GM23338 (cell line): ENCODE results near the gene CLCNKA. TPM values are rescaled to one million over a fixed set of nuclear protein-coding genes. Genes with fewer than 3 reads are reported as not detected.

Experiments
- ATAC-seq: fragments of 200-7000 bp; cut with Tn5 transposase; 3 replicates; pipeline ENCODE4 v1.9.1; 2020
- DNase-seq: peaks from one replicate; pipeline ENCODE4 v3.0.0-alpha.2; 2015; ENCODE audit warnings: low spot score
- H2AFZ ChIP-seq: fragments of 200-600 bp; sonication (generic); 2 replicates; pipeline ENCODE4 v1.8.0; 2016; ENCODE audit warnings: antibody characterized with exemption, mild to moderate bottlenecking, moderate library complexity
- H3F3A ChIP-seq: fragments of 200-600 bp; sonication (generic); replicated peaks from 2 replicates; pipeline ENCODE4 v1.8.0; 2017; ENCODE audit warnings: antibody characterized with exemption, mixed run types, low read depth
- H3K27ac ChIP-seq: fragments of 200-600 bp; sonication (generic); 2 replicates; pipeline ENCODE4 v1.6.1; 2016; ENCODE audit warnings: low read depth
- H3K27me3 ChIP-seq: fragments of 200-600 bp; sonication (generic); 2 replicates; pipeline ENCODE4 v1.8.0; 2016; ENCODE audit warnings: mild to moderate bottlenecking, mixed run types, moderate library complexity; ENCODE audit not compliant: insufficient read depth
- H3K36me3 ChIP-seq: fragments of 200-600 bp; sonication (generic); 2 replicates; pipeline ENCODE4 v1.8.0; 2016; ENCODE audit warnings: mild to moderate bottlenecking; ENCODE audit not compliant: insufficient read depth
- H3K4me1 ChIP-seq: fragments of 200-600 bp; sonication (generic); 2 replicates; pipeline ENCODE4 v1.8.0; 2016; ENCODE audit warnings: mild to moderate bottlenecking, moderate library complexity; ENCODE audit not compliant: insufficient read depth
- H3K4me2 ChIP-seq: fragments of 200-600 bp; sonication (generic); 2 replicates; pipeline ENCODE4 v1.7.1; 2017; ENCODE audit warnings: mixed run types
- H3K4me3 ChIP-seq: fragments of 200-600 bp; sonication (generic); 2 replicates; pipeline ENCODE4 v1.6.1; 2016; ENCODE audit warnings: mixed run types
- H3K79me2 ChIP-seq: fragments of 200-600 bp; sonication (generic); replicated peaks from 2 replicates; pipeline ENCODE4 v1.8.0; 2017; ENCODE audit warnings: mild to moderate bottlenecking; ENCODE audit not compliant: insufficient read depth
- H3K9me2 ChIP-seq: fragments of 200-600 bp; sonication (generic); 2 replicates; pipeline ENCODE4 v1.8.0; 2017; ENCODE audit not compliant: insufficient read depth
- H4K20me1 ChIP-seq: fragments of 200-600 bp; sonication (generic); replicated peaks from 2 replicates; pipeline ENCODE4 v1.8.0; 2017; ENCODE audit warnings: mild to moderate bottlenecking; ENCODE audit not compliant: insufficient read depth
- H3K27ac Mint-ChIP-seq: 2 replicates; pipeline ENCODE4 v1.8.0; 2020; ENCODE audit warnings: inconsistent platforms, mild to moderate bottlenecking, moderate library complexity, mixed read lengths
- H3K27me3 Mint-ChIP-seq: 3 replicates; pipeline ENCODE4 v1.8.0; 2022; ENCODE audit warnings: low read depth, mild to moderate bottlenecking, moderate library complexity, mixed read lengths, inconsistent platforms; ENCODE audit not compliant: insufficient read depth, poor library complexity
- H3K36me3 Mint-ChIP-seq: 3 replicates; pipeline ENCODE4 v1.8.0; 2021; ENCODE audit warnings: low read depth, mild to moderate bottlenecking, inconsistent platforms, moderate library complexity, mixed read lengths
- H3K4me1 Mint-ChIP-seq: 3 replicates; pipeline ENCODE4 v1.8.0; 2020; ENCODE audit warnings: mild to moderate bottlenecking, inconsistent platforms, mixed read lengths
- H3K4me3 Mint-ChIP-seq: 3 replicates; pipeline ENCODE4 v1.8.0; 2021; ENCODE audit warnings: moderate library complexity, mild to moderate bottlenecking, inconsistent platforms, mixed read lengths
- H3K9me3 Mint-ChIP-seq: 3 replicates; pipeline ENCODE4 v1.8.0; 2020; ENCODE audit warnings: moderate library complexity, mild to moderate bottlenecking, inconsistent platforms, mixed read lengths
- CREB1 ChIP-seq: fragments of 250-450 bp; sonication (Bioruptor Pico); IDR thresholded peaks from 2 replicates; pipeline ENCODE4 v1.5.0; 2020; ENCODE audit warnings: low read depth, mild to moderate bottlenecking, moderate library complexity
- EZH2 ChIP-seq: fragments of 200-600 bp; sonication (generic); IDR thresholded peaks from one replicate; pipeline ENCODE4 v1.8.0; 2017; ENCODE audit warnings: antibody characterized with exemption, mild to moderate bottlenecking, low read depth; ENCODE audit not compliant: unreplicated experiment
- EZH2phosphoT487 ChIP-seq: fragments of 200-600 bp; sonication (generic); IDR thresholded peaks from one replicate; pipeline ENCODE4 v1.8.1; 2018; ENCODE audit warnings: antibody characterized with exemption; ENCODE audit not compliant: unreplicated experiment
- JUNB ChIP-seq: IDR thresholded peaks from one replicate; pipeline ENCODE4 v1.6.1; 2016; ENCODE audit warnings: antibody characterized with exemption; ENCODE audit not compliant: unreplicated experiment
- NANOG ChIP-seq: IDR thresholded peaks from 2 replicates; pipeline ENCODE4 v1.6.1; 2016; ENCODE audit warnings: antibody characterized with exemption, borderline replicate concordance
- POLR2AphosphoS5 ChIP-seq: IDR thresholded peaks from 2 replicates; pipeline ENCODE4 v1.6.1; 2016; ENCODE audit warnings: antibody characterized with exemption, low read depth
- STAT1 ChIP-seq: IDR thresholded peaks from one replicate; pipeline ENCODE4 v1.6.1; 2016; ENCODE audit warnings: antibody characterized with exemption; ENCODE audit not compliant: unreplicated experiment
- ZNF114 ChIP-seq: fragments of 250-450 bp; sonication (Bioruptor Pico); IDR thresholded peaks from 2 replicates; pipeline ENCODE4 v1.5.0; 2020; ENCODE audit warnings: mild to moderate bottlenecking, moderate library complexity
- ZNF331 ChIP-seq: fragments of 250-450 bp; sonication (Bioruptor Pico); IDR thresholded peaks from 2 replicates; pipeline ENCODE4 v1.5.0; 2020; ENCODE audit warnings: low read depth, mild to moderate bottlenecking, moderate library complexity
- polyA plus RNA-seq: library from polyadenylated mRNA; unstranded; fragments of >200 nt; fragmentation: Nextera tagmentation; extraction: Ambion mirVana; gene quantifications from 2 replicates; pipeline ENCODE4 v1.2.1, GENCODE V29; 2016
- total RNA-seq: library from RNA; depleted of rRNA; stranded (reverse); fragments of >200 nt; shearing (Covaris generic); gene quantifications from 2 replicates; pipeline ENCODE4 v1.2.3, GENCODE V29; 2014
- TF ChIP-seq, protein P1 (sequence below): IDR thresholded peaks from 2 replicates; pipeline ENCODE4 v1.6.1; 2016; ENCODE audit warnings: antibody characterized with exemption
- TF ChIP-seq, protein P2 (sequence below): IDR thresholded peaks from one replicate; pipeline ENCODE4 v1.6.1; 2018; ENCODE audit warnings: antibody characterized with exemption; ENCODE audit not compliant: unreplicated experiment
- TF ChIP-seq, protein P3 (sequence below), 2 experiments: fragments of 200-600 bp in 1 of 2; sonication (generic) in 1 of 2; conservative IDR thresholded peaks; 2 replicates each; pipeline versions ENCODE4 v1.5.1 to v1.6.1; 2016 to 2017; ENCODE audit warnings: antibody characterized with exemption in 2 of 2, low read depth in 2 of 2, mild to moderate bottlenecking in 2 of 2, moderate library complexity in 1 of 2
- TF ChIP-seq, protein P4 (sequence below): fragments of 250-450 bp; sonication (Bioruptor Pico); IDR thresholded peaks from 2 replicates; pipeline ENCODE4 v1.5.0; 2020; ENCODE audit warnings: mild to moderate bottlenecking, moderate library complexity

The CLCNKA gene
- total and polyA plus RNA-seq, 2 experiments from 2014 or later: 0.59 to 0.76 TPM

DNA sequence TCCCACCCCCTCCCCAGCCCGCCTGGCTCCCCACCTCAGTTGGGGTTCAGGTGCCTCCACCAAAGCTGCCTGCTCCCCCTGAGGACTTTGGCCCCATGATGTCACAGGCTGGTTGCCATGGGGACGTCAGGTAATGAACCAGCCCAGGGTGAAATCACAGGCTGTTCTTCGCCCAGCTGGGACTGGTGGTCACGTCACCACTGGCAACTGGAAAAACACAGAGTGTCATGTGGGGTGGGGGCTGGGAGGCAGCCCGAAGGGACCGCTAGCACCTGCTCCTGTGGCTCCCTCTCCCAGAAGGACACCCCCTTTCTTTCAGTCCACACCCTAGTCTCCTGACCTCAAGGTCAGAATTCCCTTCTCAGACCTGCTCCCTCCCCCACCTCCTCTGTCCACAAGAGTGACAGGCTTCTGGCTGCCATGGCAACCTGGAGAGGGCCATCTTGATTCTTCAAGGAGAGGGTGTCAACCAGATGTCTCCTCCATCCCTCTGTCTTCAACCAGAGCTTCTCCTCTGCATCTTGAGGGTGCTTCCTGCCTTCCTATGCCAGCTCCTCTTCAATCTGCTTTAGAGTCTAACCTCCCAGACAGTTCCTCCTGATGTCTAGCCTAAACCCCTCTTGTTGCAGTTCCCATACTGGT, 45.4 kb downstream of the CLCNKA start (continued):
- TF ChIP-seq, protein P1, sequence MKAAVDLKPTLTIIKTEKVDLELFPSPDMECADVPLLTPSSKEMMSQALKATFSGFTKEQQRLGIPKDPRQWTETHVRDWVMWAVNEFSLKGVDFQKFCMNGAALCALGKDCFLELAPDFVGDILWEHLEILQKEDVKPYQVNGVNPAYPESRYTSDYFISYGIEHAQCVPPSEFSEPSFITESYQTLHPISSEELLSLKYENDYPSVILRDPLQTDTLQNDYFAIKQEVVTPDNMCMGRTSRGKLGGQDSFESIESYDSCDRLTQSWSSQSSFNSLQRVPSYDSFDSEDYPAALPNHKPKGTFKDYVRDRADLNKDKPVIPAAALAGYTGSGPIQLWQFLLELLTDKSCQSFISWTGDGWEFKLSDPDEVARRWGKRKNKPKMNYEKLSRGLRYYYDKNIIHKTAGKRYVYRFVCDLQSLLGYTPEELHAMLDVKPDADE: no peak
- TF ChIP-seq NANOG (no peak), STAT1 (no peak), POLR2AphosphoS5 (no peak), EZH2phosphoT487 (no peak), ZNF331 (CRISPR knock-in tag) (no peak), CREB1 (no peak), JUNB (no peak), EZH2 (no peak), ZNF114 (no peak)
- TF ChIP-seq, protein P2, sequence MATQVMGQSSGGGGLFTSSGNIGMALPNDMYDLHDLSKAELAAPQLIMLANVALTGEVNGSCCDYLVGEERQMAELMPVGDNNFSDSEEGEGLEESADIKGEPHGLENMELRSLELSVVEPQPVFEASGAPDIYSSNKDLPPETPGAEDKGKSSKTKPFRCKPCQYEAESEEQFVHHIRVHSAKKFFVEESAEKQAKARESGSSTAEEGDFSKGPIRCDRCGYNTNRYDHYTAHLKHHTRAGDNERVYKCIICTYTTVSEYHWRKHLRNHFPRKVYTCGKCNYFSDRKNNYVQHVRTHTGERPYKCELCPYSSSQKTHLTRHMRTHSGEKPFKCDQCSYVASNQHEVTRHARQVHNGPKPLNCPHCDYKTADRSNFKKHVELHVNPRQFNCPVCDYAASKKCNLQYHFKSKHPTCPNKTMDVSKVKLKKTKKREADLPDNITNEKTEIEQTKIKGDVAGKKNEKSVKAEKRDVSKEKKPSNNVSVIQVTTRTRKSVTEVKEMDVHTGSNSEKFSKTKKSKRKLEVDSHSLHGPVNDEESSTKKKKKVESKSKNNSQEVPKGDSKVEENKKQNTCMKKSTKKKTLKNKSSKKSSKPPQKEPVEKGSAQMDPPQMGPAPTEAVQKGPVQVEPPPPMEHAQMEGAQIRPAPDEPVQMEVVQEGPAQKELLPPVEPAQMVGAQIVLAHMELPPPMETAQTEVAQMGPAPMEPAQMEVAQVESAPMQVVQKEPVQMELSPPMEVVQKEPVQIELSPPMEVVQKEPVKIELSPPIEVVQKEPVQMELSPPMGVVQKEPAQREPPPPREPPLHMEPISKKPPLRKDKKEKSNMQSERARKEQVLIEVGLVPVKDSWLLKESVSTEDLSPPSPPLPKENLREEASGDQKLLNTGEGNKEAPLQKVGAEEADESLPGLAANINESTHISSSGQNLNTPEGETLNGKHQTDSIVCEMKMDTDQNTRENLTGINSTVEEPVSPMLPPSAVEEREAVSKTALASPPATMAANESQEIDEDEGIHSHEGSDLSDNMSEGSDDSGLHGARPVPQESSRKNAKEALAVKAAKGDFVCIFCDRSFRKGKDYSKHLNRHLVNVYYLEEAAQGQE: no peak
- TF ChIP-seq, protein P3, sequence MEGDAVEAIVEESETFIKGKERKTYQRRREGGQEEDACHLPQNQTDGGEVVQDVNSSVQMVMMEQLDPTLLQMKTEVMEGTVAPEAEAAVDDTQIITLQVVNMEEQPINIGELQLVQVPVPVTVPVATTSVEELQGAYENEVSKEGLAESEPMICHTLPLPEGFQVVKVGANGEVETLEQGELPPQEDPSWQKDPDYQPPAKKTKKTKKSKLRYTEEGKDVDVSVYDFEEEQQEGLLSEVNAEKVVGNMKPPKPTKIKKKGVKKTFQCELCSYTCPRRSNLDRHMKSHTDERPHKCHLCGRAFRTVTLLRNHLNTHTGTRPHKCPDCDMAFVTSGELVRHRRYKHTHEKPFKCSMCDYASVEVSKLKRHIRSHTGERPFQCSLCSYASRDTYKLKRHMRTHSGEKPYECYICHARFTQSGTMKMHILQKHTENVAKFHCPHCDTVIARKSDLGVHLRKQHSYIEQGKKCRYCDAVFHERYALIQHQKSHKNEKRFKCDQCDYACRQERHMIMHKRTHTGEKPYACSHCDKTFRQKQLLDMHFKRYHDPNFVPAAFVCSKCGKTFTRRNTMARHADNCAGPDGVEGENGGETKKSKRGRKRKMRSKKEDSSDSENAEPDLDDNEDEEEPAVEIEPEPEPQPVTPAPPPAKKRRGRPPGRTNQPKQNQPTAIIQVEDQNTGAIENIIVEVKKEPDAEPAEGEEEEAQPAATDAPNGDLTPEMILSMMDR (conservative IDR thresholded peaks at IDR 0.05; ENCODE audit: low read depth in 2 of 2): no peak

DNA sequence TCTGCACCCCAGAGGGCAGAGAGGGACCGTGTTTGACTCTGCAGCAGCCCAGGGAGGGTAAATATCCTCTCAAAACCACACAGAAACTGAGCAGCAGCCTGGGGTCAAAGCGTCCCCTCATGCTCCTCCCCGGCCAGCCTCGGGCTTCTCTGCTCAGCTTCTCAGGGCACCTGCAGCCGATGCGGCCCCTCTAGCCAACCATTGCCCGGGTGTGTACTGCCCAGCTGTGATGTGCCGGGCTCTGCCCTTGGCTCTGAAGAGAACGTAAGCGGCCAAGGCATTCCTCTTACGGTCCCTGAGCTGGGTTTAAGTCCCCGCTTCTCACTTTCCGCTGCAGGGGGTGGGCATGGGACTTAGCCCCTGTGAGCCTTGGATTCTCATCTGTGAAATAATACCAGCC, 46.1 kb downstream of the CLCNKA start:
- peaks cover 33% of the 10 kb centered on the region for H3K4me1 Mint-ChIP-seq
- H3K36me3 Mint-ChIP-seq: no peaks in the 10 kb centered on the region
- no peak overlapping the region for H3K27ac Mint-ChIP-seq
- no peak overlapping the region for H3K4me3 Mint-ChIP-seq
- Histone ChIP-seq H2AFZ (no peak overlapping the region), H3K79me2 (no peaks in the 10 kb centered on the region), H3K36me3 (no peaks in the 10 kb centered on the region), H3K4me2 (no peak overlapping the region), H3K27ac (no peak overlapping the region), H3K9me2 (no peaks in the 10 kb centered on the region), H3F3A (no peaks in the 10 kb centered on the region), H3K27me3 (peaks cover 15% of the 10 kb centered on the region), H3K4me3 (no peak overlapping the region), H3K4me1 (peaks cover 6% of the 10 kb centered on the region; the same call in 1 of the 2 replicates), H4K20me1 (0 out of 2 replicates have a peak, but pooled peaks cover 3% of the 10 kb centered on the region)
- no peaks in the 10 kb centered on the region for H3K9me3 Mint-ChIP-seq
- no peak for ATAC-seq
- DNase-seq: no peak
- peaks cover 20% of the 10 kb centered on the region for H3K27me3 Mint-ChIP-seq
- no peak for TF ChIP-seq CREB1
- TF ChIP-seq STAT1: no peak
- no peak for TF ChIP-seq JUNB
- TF ChIP-seq, protein P4, sequence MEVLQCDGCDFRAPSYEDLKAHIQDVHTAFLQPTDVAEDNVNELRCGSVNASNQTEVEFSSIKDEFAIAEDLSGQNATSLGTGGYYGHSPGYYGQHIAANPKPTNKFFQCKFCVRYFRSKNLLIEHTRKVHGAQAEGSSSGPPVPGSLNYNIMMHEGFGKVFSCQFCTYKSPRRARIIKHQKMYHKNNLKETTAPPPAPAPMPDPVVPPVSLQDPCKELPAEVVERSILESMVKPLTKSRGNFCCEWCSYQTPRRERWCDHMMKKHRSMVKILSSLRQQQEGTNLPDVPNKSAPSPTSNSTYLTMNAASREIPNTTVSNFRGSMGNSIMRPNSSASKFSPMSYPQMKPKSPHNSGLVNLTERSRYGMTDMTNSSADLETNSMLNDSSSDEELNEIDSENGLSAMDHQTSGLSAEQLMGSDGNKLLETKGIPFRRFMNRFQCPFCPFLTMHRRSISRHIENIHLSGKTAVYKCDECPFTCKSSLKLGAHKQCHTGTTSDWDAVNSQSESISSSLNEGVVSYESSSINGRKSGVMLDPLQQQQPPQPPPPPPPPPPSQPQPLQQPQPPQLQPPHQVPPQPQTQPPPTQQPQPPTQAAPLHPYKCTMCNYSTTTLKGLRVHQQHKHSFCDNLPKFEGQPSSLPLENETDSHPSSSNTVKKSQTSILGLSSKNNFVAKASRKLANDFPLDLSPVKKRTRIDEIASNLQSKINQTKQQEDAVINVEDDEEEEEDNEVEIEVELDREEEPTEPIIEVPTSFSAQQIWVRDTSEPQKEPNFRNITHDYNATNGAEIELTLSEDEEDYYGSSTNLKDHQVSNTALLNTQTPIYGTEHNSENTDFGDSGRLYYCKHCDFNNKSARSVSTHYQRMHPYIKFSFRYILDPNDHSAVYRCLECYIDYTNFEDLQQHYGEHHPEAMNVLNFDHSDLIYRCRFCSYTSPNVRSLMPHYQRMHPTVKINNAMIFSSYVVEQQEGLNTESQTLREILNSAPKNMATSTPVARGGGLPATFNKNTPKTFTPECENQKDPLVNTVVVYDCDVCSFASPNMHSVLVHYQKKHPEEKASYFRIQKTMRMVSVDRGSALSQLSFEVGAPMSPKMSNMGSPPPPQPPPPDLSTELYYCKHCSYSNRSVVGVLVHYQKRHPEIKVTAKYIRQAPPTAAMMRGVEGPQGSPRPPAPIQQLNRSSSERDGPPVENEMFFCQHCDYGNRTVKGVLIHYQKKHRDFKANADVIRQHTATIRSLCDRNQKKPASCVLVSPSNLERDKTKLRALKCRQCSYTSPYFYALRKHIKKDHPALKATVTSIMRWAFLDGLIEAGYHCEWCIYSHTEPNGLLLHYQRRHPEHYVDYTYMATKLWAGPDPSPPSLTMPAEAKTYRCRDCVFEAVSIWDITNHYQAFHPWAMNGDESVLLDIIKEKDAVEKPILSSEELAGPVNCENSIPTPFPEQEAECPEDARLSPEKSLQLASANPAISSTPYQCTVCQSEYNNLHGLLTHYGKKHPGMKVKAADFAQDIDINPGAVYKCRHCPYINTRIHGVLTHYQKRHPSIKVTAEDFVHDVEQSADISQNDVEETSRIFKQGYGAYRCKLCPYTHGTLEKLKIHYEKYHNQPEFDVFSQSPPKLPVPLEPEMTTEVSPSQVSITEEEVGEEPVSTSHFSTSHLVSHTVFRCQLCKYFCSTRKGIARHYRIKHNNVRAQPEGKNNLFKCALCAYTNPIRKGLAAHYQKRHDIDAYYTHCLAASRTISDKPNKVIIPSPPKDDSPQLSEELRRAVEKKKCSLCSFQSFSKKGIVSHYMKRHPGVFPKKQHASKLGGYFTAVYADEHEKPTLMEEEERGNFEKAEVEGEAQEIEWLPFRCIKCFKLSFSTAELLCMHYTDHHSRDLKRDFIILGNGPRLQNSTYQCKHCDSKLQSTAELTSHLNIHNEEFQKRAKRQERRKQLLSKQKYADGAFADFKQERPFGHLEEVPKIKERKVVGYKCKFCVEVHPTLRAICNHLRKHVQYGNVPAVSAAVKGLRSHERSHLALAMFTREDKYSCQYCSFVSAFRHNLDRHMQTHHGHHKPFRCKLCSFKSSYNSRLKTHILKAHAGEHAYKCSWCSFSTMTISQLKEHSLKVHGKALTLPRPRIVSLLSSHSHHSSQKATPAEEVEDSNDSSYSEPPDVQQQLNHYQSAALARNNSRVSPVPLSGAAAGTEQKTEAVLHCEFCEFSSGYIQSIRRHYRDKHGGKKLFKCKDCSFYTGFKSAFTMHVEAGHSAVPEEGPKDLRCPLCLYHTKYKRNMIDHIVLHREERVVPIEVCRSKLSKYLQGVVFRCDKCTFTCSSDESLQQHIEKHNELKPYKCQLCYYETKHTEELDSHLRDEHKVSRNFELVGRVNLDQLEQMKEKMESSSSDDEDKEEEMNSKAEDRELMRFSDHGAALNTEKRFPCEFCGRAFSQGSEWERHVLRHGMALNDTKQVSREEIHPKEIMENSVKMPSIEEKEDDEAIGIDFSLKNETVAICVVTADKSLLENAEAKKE (CRISPR knock-in tag): no peak
